Stimulated activated naive CD8-positive, alpha-beta T cell treated with anti-CD3 and anti-CD28 coated beads, Interleukin-15, amount 100 ng/mL, for 72 hours (primary cell): ENCODE results near the gene TNFAIP6.
"Not testable (repeated sequence)": the region's sequence is repeated elsewhere in the genome, so short reads cannot be mapped to it uniquely, and the experiment has no call there.

Experiments
- ATAC-seq: fragments of 150-1000 bp; cut with Tn5 transposase; 2 replicates; pipeline ENCODE4 v1.10.0; 2021; ENCODE audit warnings: mild to moderate bottlenecking, moderate library complexity
- DNase-seq, 2 donors: peaks; one replicate each; pipeline ENCODE4 v3.0.0; 2021 to 2022
- H3K27ac Mint-ChIP-seq, 2 donors: one replicate each; pipeline ENCODE4 v1.8.0; 2022; ENCODE audit warnings: mild to moderate bottlenecking in 2 of 2, mixed read lengths in 2 of 2, moderate library complexity in 2 of 2
- H3K27me3 Mint-ChIP-seq: one replicate; pipeline ENCODE4 v1.8.0; 2022; ENCODE audit warnings: mixed read lengths
- H3K4me1 Mint-ChIP-seq: one replicate; pipeline ENCODE4 v1.8.0; 2022; ENCODE audit warnings: mild to moderate bottlenecking, mixed read lengths
- H3K4me3 Mint-ChIP-seq, 2 donors: one replicate each; pipeline ENCODE4 v1.8.0; 2022; ENCODE audit warnings: mild to moderate bottlenecking in 2 of 2, mixed read lengths in 2 of 2, moderate library complexity in 1 of 2
- H3K9me3 Mint-ChIP-seq, 2 donors: one replicate each; pipeline ENCODE4 v1.8.0; 2022; ENCODE audit warnings: mixed read lengths in 2 of 2

Gene TNFAIP6

GRCh38 chr2:151394509-151394908, 37.1 kb downstream of the TNFAIP6 start:
- Mint-ChIP-seq H3K4me3 (no peak overlapping the region), H3K27ac (no peak overlapping the region), H3K9me3 (peaks cover 5 to 6% of the 10 kb centered on the region in 2 donors), H3K27me3 (peaks cover 6% of the 10 kb centered on the region), H3K4me1 (no peaks in the 10 kb centered on the region)
- ATAC-seq (no peak), DNase-seq (no peak)

GRCh38 chr2:151395509-151396374, 38.4 kb downstream of the TNFAIP6 start:
- peaks cover 5 to 6% of the 10 kb centered on the region in 2 donors for H3K9me3 Mint-ChIP-seq
- DNase-seq (no peak), ATAC-seq (no peak)
- no peak overlapping the region for H3K4me3 Mint-ChIP-seq
- H3K27me3 Mint-ChIP-seq, result peaks cover 6% of the 10 kb centered on the region
- H3K4me1 Mint-ChIP-seq, result no peaks in the 10 kb centered on the region
- no peak overlapping the region for H3K27ac Mint-ChIP-seq

GRCh38 chr2:151399981-151400380, 42.6 kb downstream of the TNFAIP6 start:
- ATAC-seq, result no peak
- Mint-ChIP-seq H3K9me3 (peaks cover 5 to 6% of the 10 kb centered on the region in 2 donors), H3K27me3 (peaks cover 6% of the 10 kb centered on the region)

GRCh38 chr2:151401149-151401548, 43.8 kb downstream of the TNFAIP6 start:
- DNase-seq (no peak), ATAC-seq (no peak)
- H3K27me3 Mint-ChIP-seq, result no peaks in the 10 kb centered on the region
- no peak overlapping the region for H3K27ac Mint-ChIP-seq
- no peaks in the 10 kb centered on the region for H3K9me3 Mint-ChIP-seq
- no peak overlapping the region for H3K4me3 Mint-ChIP-seq
- no peaks in the 10 kb centered on the region for H3K4me1 Mint-ChIP-seq

More at GRCh38 chr2:151399981-151400380, 42.6 kb downstream of the TNFAIP6 start:
- DNase-seq, result no peak
- Mint-ChIP-seq H3K4me1 (no peaks in the 10 kb centered on the region), H3K27ac (no peak overlapping the region), H3K4me3 (no peak overlapping the region)

GRCh38 chr2:151403914-151404313, 46.5 kb downstream of the TNFAIP6 start:
- Mint-ChIP-seq H3K27me3 (no peaks in the 10 kb centered on the region), H3K9me3 (no peaks in the 10 kb centered on the region), H3K4me1 (no peaks in the 10 kb centered on the region), H3K4me3 (no peak overlapping the region), H3K27ac (no peak overlapping the region)
- DNase-seq (no peak), ATAC-seq (no peak)

- Mint-ChIP-seq H3K4me3 (no peak overlapping the region), H3K27ac (no peak overlapping the region), H3K4me1 (peaks cover 2% of the 10 kb centered on the region), H3K27me3 (no peaks in the 10 kb centered on the region), H3K9me3 (no peaks in the 10 kb centered on the region)
- ATAC-seq, result no peak
- DNase-seq, result no peak
Measured at GRCh38 chr2:151405376-151405775, 48.0 kb downstream of the TNFAIP6 start.

- ATAC-seq (no peak), DNase-seq (no peak)
- Mint-ChIP-seq H3K4me3 (no peak overlapping the region), H3K4me1 (peaks cover 19% of the 10 kb centered on the region), H3K27me3 (no peaks in the 10 kb centered on the region), H3K9me3 (no peaks in the 10 kb centered on the region), H3K27ac (no peak overlapping the region)
Measured at GRCh38 chr2:151407281-151407680, 49.9 kb downstream of the TNFAIP6 start.

- no peak for DNase-seq
- Mint-ChIP-seq H3K4me3 (peak overlapping the region; percentile 92 to 96), H3K9me3 (no peaks in the 10 kb centered on the region), H3K4me1 (peaks cover 23% of the 10 kb centered on the region), H3K27me3 (no peaks in the 10 kb centered on the region), H3K27ac (peak overlapping the region; percentile 98 to 99)
- ATAC-seq, result no peak
Measured at GRCh38 chr2:151408788-151409600, 51.6 kb downstream of the TNFAIP6 start.

GRCh38 chr2:151409601-151410484, 52.5 kb downstream of the TNFAIP6 start, which contains the start of gene RIF1:
Gene RIF1 (plus strand): TSS chr2:151409902. CDS start chr2:151410424, 522 bp downstream.
- peak within 1 kb of the TSS; percentile 98 to 99 for H3K27ac Mint-ChIP-seq
- ATAC-seq, result peak; percentile 96
- no peaks in the 10 kb centered on the region for H3K9me3 Mint-ChIP-seq

GRCh38 chr2:151410485-151410834, 53.1 kb downstream of the TNFAIP6 start:
- peak overlapping the region; percentile 92 to 96 for H3K4me3 Mint-ChIP-seq
- H3K27me3 Mint-ChIP-seq, result no peaks in the 10 kb centered on the region
- no peaks in the 10 kb centered on the region for H3K9me3 Mint-ChIP-seq
- ATAC-seq (peak; percentile 52), DNase-seq (peak; percentile 33 to 43)
- peak overlapping the region; percentile 98 to 99 for H3K27ac Mint-ChIP-seq
- peaks cover 23% of the 10 kb centered on the region for H3K4me1 Mint-ChIP-seq

More at GRCh38 chr2:151409601-151410484, 52.5 kb downstream of the TNFAIP6 start, which contains the start of gene RIF1:
- H3K27me3 Mint-ChIP-seq, result no peaks in the 10 kb centered on the region
- DNase-seq, result peak; percentile 74 to 85
- H3K4me3 Mint-ChIP-seq, result peak within 1 kb of the TSS; percentile 92 to 96
- H3K4me1 Mint-ChIP-seq, result peaks cover 23% of the 10 kb centered on the region

GRCh38 chr2:151417650-151418049, 60.3 kb downstream of the TNFAIP6 start:
- Mint-ChIP-seq H3K4me1 (peaks cover 23% of the 10 kb centered on the region), H3K27me3 (no peaks in the 10 kb centered on the region), H3K27ac (no peak overlapping the region), H3K4me3 (no peak overlapping the region), H3K9me3 (no peaks in the 10 kb centered on the region)
- DNase-seq (no peak), ATAC-seq (no peak)

- not testable (repeated sequence) for H3K9me3 Mint-ChIP-seq, H3K4me3 Mint-ChIP-seq, DNase-seq, H3K27ac Mint-ChIP-seq, ATAC-seq, H3K27me3 Mint-ChIP-seq
- peaks cover 45% of the 10 kb centered on the region for H3K4me1 Mint-ChIP-seq
Measured at GRCh38 chr2:151421681-151422080, 64.3 kb downstream of the TNFAIP6 start.

- DNase-seq (no peak), ATAC-seq (peak; percentile 75)
- peak overlapping the region in 1 of 2 donors; percentile 55 for H3K4me3 Mint-ChIP-seq
- no peaks in the 10 kb centered on the region for H3K9me3 Mint-ChIP-seq
- H3K27ac Mint-ChIP-seq, result no peak overlapping the region
- H3K27me3 Mint-ChIP-seq, result no peaks in the 10 kb centered on the region
- H3K4me1 Mint-ChIP-seq, result peaks cover 41% of the 10 kb centered on the region
Measured at GRCh38 chr2:151422917-151423439, 65.6 kb downstream of the TNFAIP6 start.

- peak overlapping the region; percentile 6 to 49 for H3K4me3 Mint-ChIP-seq
Measured at GRCh38 chr2:151423760-151424159, 66.4 kb downstream of the TNFAIP6 start.

More at GRCh38 chr2:151423760-151424159, 66.4 kb downstream of the TNFAIP6 start:
- no peak for DNase-seq
- peaks cover 41% of the 10 kb centered on the region for H3K4me1 Mint-ChIP-seq
- peak; percentile 70 for ATAC-seq
- H3K27ac Mint-ChIP-seq, result no peak overlapping the region
- no peaks in the 10 kb centered on the region for H3K27me3 Mint-ChIP-seq
- H3K9me3 Mint-ChIP-seq, result no peaks in the 10 kb centered on the region
